Thyroid gland (tissue), 4 donors: ENCODE results near the gene MEIOSIN.

Source experiments
- POLR2A ChIP-seq, 2 donors: fragments of 450-650 bp; IDR thresholded peaks; one replicate each; pipeline ENCODE4 v1.6.1; 2017; ENCODE audit warnings: antibody characterized with exemption in 2 of 2, mild to moderate bottlenecking in 2 of 2, moderate library complexity in 1 of 2
- TF ChIP-seq, protein P1 (sequence below), 6 experiments: fragments of 200-600 bp in 3 of 6; fragments of 450-650 bp in 3 of 6; sonication (generic) in 3 of 6; IDR thresholded peaks; one replicate each; pipeline ENCODE4 v1.5.1; 2016 to 2019; ENCODE audit warnings: antibody characterized with exemption in 6 of 6, mild to moderate bottlenecking in 2 of 6, inconsistent platforms in 1 of 6, moderate library complexity in 1 of 6

- TF ChIP-seq, protein P1, sequence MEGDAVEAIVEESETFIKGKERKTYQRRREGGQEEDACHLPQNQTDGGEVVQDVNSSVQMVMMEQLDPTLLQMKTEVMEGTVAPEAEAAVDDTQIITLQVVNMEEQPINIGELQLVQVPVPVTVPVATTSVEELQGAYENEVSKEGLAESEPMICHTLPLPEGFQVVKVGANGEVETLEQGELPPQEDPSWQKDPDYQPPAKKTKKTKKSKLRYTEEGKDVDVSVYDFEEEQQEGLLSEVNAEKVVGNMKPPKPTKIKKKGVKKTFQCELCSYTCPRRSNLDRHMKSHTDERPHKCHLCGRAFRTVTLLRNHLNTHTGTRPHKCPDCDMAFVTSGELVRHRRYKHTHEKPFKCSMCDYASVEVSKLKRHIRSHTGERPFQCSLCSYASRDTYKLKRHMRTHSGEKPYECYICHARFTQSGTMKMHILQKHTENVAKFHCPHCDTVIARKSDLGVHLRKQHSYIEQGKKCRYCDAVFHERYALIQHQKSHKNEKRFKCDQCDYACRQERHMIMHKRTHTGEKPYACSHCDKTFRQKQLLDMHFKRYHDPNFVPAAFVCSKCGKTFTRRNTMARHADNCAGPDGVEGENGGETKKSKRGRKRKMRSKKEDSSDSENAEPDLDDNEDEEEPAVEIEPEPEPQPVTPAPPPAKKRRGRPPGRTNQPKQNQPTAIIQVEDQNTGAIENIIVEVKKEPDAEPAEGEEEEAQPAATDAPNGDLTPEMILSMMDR (IDR thresholded peaks at IDR 0.05) = no peak
- TF ChIP-seq POLR2A (IDR thresholded peaks at IDR 0.05) = no peak
Measured at GRCh38 chr19:45761714-45762113, 28.5 kb downstream of the MEIOSIN start.
